ENCODE measurements around the gene GSTCD.
"Not testable (repeated sequence)": the region's sequence is repeated elsewhere in the genome, so short reads cannot be mapped to it uniquely, and the experiment has no call there.

GSTCD gene

GRCh38 chr4:105807496-105807895, 98.9 kb downstream of the GSTCD start:
- no peak for DNase-seq (ENCODE audit: low read depth in 2 of 3, low spot score in 1 of 3)

DNA sequence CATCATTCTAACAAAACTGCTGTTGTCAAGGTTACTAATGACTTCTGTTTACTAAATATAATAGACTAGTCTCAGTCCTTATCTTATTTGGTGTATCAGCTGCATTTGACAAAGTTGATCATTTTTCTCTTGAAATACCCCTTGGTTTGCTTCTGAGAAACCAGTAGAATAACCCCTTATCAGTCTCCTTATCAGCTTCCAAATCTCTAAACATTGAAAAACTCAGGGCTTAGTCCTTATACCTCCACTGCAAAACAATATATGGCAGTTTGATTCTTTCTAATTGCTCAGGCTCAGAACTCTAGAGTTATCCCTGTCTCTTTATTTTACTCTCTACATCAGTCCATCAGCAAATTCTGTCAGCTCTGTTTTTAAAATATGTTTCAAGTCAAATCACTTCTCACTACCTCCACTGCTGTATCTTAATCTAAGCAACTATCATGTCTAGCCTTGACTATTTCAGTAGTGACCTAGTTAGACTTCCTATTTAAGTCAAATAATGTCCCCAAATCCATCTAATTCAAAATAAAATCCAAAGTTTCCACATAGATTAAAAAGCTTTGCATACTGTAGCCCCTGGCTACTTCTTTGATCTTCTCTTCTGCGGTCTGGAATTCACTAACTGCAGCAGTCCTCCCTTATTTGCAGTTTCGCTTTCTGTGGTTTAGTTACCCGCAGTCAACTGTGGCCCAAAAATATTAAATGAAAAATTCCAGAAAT, 99.6 kb downstream of the GSTCD start:
- no peak for DNase-seq (ENCODE audit: low read depth in 2 of 3, low spot score in 1 of 3)

DNA sequence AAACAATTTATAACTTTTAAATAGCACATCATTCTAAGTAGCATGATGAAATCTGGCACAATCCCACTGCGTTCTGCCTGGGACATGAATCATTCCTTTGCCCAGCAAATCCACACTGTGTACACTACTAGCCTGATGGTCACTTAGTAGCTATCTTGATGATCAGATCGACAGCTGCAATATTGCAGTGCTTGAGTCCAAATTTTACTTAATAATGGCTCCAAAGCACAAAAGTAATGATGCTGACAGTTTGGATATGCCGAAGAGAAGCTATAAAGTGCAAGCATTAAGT, 100.1 kb downstream of the GSTCD start:
- no peak for DNase-seq (ENCODE audit: low read depth in 2 of 3, low spot score in 1 of 3)

DNA sequence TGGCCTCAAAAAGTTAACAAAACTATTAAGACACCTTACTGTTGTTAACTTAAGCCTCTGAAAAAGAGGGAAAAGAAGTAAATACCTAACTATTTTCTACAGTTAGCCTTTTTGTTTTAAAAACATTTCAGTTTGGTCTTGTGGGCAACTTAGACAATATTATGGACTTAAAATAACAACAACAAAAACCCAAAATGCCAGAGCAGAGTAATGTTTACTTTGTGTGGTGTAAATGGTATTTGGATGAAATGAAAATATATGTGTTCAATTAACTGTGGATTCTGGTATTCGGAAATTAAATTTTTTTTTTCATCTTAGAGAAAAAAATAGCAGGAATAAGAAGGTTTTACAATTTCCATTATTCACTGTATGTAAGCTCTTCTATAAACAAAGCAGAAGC, 107.1 kb downstream of the GSTCD start:
- no peak for DNase-seq (ENCODE audit: low read depth in 2 of 3, low spot score in 1 of 3)

GRCh38 chr4:105822061-105822460, 113.5 kb downstream of the GSTCD start:
- no peak for DNase-seq (ENCODE audit: low read depth in 2 of 3, low spot score in 1 of 3)

DNA sequence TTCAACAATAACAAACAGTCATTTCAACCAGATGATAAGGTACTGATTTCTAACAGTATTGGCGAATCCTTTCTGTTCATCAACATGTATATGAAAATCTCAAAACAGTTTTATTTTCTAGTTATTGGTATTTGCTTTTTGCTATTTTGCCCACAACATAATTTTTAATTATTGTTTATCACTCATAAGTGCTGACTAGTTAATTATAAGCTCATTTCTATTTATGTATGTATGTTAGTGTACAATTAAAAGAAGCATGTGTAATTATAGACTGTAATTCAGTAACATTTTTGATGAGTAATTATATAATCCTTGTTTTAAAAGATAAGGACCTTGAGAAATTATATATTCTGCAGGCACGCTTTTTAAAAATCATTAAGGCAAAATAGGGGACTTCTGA, 119.5 kb downstream of the GSTCD start:
- DNase-seq (ENCODE audit: low read depth in 2 of 3, low spot score in 1 of 3), result no peak

DNA sequence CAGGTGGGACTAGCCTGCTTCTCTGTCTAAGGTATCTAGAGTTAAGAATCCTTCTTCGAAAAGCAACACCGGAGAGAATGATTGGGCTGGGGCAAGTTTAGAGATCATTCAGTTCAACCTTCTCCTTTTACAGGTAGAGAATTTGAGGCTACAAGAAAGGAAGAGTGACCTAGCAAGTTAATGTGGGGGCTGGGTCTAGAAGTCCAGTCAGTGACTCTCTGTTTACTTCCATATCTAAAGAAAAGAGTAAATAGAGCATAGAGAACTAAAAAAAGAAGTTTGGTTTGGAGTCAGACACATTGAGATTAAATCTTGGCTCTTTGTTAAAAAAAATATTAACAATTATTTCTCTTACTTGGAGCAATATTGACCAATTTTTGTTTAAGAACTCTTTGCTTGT, 122.6 kb downstream of the GSTCD start:
- DNase-seq (ENCODE audit: low read depth in 2 of 3, low spot score in 1 of 3), result no peak

DNA sequence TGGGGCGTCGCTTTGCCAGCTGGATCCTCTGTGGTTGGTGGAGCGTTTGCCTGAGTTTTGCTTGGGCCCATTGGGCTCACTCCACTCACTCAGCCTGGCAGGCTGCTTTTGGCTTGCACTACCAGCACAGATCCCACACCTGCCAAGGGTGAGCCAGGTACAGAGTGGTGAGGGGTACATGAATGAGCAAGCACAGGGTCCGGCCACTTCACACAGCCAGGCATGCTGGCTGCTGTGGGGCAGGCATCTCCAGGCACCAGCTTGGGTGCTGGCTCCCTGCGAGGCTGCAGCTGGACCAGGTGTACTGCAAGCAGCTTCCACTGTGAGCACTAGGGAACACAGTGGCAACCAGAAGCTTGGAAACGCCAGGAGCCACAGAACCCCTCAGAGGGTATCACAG, 126.6 kb downstream of the GSTCD start:
- DNase-seq (ENCODE audit: low read depth in 2 of 3, low spot score in 1 of 3), result no peak

- no peak for DNase-seq (ENCODE audit: low read depth in 2 of 3, low spot score in 1 of 3)
Measured at GRCh38 chr4:105836537-105836936, 128.0 kb downstream of the GSTCD start.

DNA sequence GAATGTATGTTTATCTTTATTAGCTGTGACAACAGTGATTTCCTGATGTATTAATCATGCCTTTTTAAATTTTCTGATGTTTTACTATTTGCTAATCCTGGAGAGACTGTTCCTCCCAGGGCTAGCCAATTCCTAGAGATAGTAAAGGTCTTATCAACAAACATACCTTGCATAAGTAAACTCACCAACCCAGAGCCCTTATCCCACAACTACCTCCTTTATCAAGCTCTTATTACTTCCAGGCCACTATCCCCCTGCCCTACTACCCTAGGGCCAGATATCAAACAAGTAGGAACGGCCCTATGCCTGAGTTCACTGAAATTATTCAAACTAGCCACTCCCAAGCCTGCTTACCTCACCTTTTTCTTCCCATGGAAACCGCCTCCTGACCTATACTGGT, 128.5 kb downstream of the GSTCD start:
- DNase-seq (ENCODE audit: low read depth in 2 of 3, low spot score in 1 of 3), result no peak

DNA sequence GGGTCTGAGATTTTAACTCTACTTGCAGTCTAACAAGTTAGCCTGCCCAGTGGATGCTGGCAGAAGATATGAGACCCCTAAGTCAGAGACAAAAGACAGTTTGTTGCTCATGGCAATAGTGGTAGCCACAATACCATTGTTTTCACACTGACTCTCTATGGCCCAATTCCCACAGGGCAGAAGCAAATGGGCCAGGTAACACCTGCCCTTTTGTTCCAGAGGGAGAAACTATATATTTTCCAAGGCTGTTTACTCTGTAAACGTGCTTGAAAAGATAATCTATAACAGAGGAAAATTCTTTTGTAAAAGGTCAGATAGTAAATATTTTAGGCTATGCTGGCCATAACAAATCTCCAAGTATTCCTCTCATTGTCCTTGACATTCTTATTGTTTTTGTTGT, 129.5 kb downstream of the GSTCD start:
- no peak for DNase-seq (ENCODE audit: low read depth in 2 of 3, low spot score in 1 of 3)

GRCh38 chr4:105840426-105841174, 132.0 kb downstream of the GSTCD start:
- no peak for DNase-seq (ENCODE audit: low read depth in 2 of 3, low spot score in 1 of 3)

- DNase-seq (ENCODE audit: low read depth in 2 of 3, low spot score in 1 of 3), result no peak
Measured at GRCh38 chr4:105843941-105844340, 135.4 kb downstream of the GSTCD start.

DNA sequence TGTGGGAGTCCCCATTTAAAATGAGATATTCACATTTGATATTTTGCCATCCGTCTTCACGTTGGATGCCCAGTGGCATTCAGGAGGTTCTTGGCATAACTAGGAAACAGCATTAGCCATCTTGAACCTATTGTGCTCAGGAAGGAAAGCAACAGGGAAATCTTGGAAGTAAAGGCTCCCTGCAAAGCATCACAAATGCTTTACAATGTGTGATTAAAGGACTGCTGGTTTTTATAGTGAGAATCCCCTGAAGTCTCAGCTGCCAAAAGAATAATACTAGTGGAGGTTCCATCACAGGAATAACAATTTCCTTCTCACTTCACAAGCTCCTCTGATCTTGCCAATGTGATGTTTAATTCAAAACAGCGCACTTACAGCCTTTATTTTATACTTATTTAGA, 137.0 kb downstream of the GSTCD start:
- DNase-seq (ENCODE audit: low read depth in 2 of 3, low spot score in 1 of 3), result no peak

DNA sequence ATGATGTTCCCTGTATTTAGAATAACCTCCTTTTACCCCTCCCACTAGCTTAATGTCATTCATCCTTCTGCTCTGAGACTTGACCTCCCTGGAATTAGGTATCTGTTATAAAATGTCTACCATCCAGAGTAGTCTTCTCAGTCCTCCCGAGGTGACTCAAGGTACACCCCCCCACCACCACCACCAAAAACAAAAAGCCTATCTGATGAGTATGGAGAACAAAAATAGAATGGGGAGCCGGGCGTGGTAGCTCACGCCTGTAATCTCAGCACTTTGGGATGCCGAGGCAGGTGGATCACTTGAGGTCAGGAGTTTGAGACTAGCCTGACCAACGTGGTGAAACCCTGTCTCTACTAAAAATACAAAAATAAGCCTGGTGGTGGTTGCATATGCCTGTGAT, 139.8 kb downstream of the GSTCD start:
- DNase-seq (ENCODE audit: low read depth in 2 of 3, low spot score in 1 of 3), result not testable (repeated sequence)

DNA sequence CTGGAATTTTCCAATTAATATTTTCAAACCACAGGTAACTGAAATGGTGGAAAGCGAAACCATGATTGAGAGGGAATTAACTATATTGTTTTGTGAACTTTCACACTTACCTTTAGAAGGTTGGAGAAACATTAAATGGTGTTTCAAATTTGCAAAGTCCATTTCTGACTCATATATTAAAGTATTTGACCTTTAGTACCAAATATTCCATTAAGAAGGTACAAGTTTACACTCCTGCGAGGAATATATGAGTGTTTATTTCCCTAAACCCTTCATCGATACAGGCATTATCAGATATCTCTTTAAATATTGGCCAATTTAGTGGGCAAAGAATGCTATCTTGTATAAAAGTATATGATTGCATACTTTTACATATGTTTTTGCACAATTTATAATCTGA, 142.6 kb downstream of the GSTCD start:
- no peak for DNase-seq (ENCODE audit: low read depth in 2 of 3, low spot score in 1 of 3)

DNA sequence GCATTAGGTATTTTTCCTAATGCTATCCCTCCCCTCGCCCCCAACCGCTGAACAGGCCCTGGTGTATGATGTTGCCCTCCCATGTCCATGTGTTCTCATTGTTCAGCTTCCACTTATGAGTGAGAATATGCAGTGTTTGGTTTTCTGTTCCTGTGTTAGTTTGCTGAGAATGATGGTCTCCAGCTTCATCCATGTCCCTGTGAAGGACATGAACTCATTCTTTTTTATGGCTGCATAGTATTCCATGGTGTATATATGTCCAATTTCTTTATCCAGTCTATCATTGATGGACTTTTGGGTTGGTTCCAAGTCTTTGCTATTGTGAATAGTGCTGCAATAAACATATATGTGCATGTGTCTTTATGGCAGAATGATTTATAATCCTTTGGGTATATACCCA, 143.6 kb downstream of the GSTCD start:
- not testable (repeated sequence) for DNase-seq (ENCODE audit: low read depth in 2 of 3, low spot score in 1 of 3)

- no peak for DNase-seq (ENCODE audit: low read depth in 2 of 3, low spot score in 1 of 3)
Measured at GRCh38 chr4:105858466-105859040, 150.0 kb downstream of the GSTCD start.

- DNase-seq (ENCODE audit: low read depth in 2 of 3, low spot score in 1 of 3), result no peak
Measured at GRCh38 chr4:105859233-105859632, 150.6 kb downstream of the GSTCD start.

GRCh38 chr4:105870963-105871362, 162.4 kb downstream of the GSTCD start:
- DNase-seq (ENCODE audit: low read depth in 2 of 3, low spot score in 1 of 3), result no peak

- no peak for DNase-seq (ENCODE audit: low read depth in 2 of 3, low spot score in 1 of 3)
Measured at GRCh38 chr4:105871997-105872396, 163.4 kb downstream of the GSTCD start.

- no peak for DNase-seq (ENCODE audit: low read depth in 2 of 3, low spot score in 1 of 3)
Measured at GRCh38 chr4:105875233-105875632, 166.6 kb downstream of the GSTCD start.

DNA sequence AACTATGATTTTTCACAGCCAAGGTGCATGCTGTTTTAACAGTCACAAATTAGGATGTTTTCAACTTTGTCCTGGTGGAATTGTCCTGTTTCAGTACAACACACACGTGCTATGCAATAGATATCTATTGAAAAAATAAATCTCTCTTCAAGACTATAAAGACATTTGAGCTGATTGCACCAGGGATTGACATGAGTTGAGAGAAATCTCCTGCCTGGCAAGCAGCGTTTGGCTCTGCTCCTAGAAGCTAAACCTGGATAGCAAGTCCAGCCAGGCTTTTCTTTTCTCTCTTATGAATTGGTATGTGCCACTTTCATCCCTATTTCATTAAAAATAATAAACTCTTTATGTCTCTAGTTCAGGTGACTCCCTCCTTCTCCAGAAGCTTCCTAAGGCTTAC, 170.1 kb downstream of the GSTCD start:
- DNase-seq (ENCODE audit: low read depth in 2 of 3, low spot score in 1 of 3), result no peak
